K562 (cell line): Measurements from ENCODE around the gene BEST4. TPM values are rescaled to one million over a fixed set of nuclear protein-coding genes. Genes with fewer than 3 reads are reported as not detected.
A peak's percentile ranks its signal among the peaks of the same experiment; 100 is the strongest.

Source experiments
- ATF4 ChIP-seq: fragments of 450-650 bp; formaldehyde crosslinking; IDR thresholded peaks from 2 replicates; pipeline ENCODE4 v1.4.0; 2022; ENCODE audit warnings: mild to moderate bottlenecking, moderate library complexity
- BCLAF1 ChIP-seq, 2 experiments: fragments of 450-650 bp in 1 of 2; IDR thresholded peaks; 2 replicates each; pipeline ENCODE4 v1.6.1; 2011 to 2017; ENCODE audit warnings: low read depth in 2 of 2, antibody characterized with exemption in 1 of 2, borderline replicate concordance in 1 of 2, low read length in 1 of 2, mild to moderate bottlenecking in 1 of 2, mixed read lengths in 1 of 2; ENCODE audit not compliant: control insufficient read depth in 1 of 2
- BHLHE40 ChIP-seq: IDR thresholded peaks from 2 replicates; pipeline ENCODE4 v1.6.1; 2011; ENCODE audit warnings: low read length, improper control_type of control experiment
- HNRNPUL1 ChIP-seq: fragments of 200-400 bp; formaldehyde crosslinking; IDR thresholded peaks from 2 replicates; pipeline ENCODE4 v1.6.1; 2017; ENCODE audit warnings: low read length
- ID3 ChIP-seq, 2 experiments: fragments of 250-450 bp in 1 of 2; fragments of 450-650 bp in 1 of 2; sonication (Bioruptor Pico) in 1 of 2; IDR thresholded peaks; 2 replicates each; pipeline versions ENCODE4 v1.6.1 to v1.8.0; 2016 to 2021; ENCODE audit warnings: mild to moderate bottlenecking in 2 of 2, moderate library complexity in 2 of 2, missing compliant biosample characterization in 1 of 2, missing genetic modification characterization in 1 of 2
- MEIS2 ChIP-seq: fragments of 450-650 bp; IDR thresholded peaks from 2 replicates; pipeline ENCODE4 v1.6.1; 2014; ENCODE audit warnings: mild to moderate bottlenecking; ENCODE audit not compliant: partially characterized antibody
- MIER1 ChIP-seq: fragments of 450-650 bp; IDR thresholded peaks from 2 replicates; pipeline ENCODE4 v1.6.1; 2016; ENCODE audit warnings: antibody characterized with exemption, mild to moderate bottlenecking, low read depth
- MLLT1 ChIP-seq, 2 experiments: fragments of 450-650 bp; IDR thresholded peaks; 2 replicates each; pipeline ENCODE4 v1.6.1; 2016
- NCOA2 ChIP-seq, 2 experiments: fragments of 450-650 bp; IDR thresholded peaks; 2 replicates each; pipeline ENCODE4 v1.6.1; 2018; ENCODE audit warnings: mild to moderate bottlenecking in 2 of 2, moderate library complexity in 1 of 2; ENCODE audit not compliant: partially characterized antibody in 2 of 2
- OTX1 ChIP-seq: fragments of 450-650 bp; formaldehyde crosslinking; IDR thresholded peaks from 2 replicates; pipeline ENCODE4 v1.4.0; 2022; ENCODE audit warnings: mild to moderate bottlenecking
- PML ChIP-seq: IDR thresholded peaks from 2 replicates; pipeline ENCODE4 v1.6.1; 2012; ENCODE audit warnings: low read length, inconsistent platforms
- RAD51 ChIP-seq: fragments of 450-650 bp; IDR thresholded peaks from 2 replicates; pipeline ENCODE4 v1.7.1; 2016; ENCODE audit warnings: low read depth, mild to moderate bottlenecking, borderline replicate concordance
- RBM14 ChIP-seq: fragments of 200-400 bp; formaldehyde crosslinking; IDR thresholded peaks from 2 replicates; pipeline ENCODE4 v1.6.1; 2018; ENCODE audit warnings: low read depth, mild to moderate bottlenecking, low read length, moderate library complexity, borderline replicate concordance; ENCODE audit not compliant: insufficient read depth
- RBM17 ChIP-seq: fragments of 200-400 bp; formaldehyde crosslinking; IDR thresholded peaks from 2 replicates; pipeline ENCODE4 v1.6.1; 2017; ENCODE audit warnings: low read depth, mild to moderate bottlenecking, low read length, borderline replicate concordance
- RFX5 ChIP-seq: IDR thresholded peaks from 2 replicates; pipeline ENCODE4 v1.6.1; 2011; ENCODE audit warnings: low read depth, mild to moderate bottlenecking, improper control_type of control experiment, low read length
- RNF2 ChIP-seq: sonication (generic); IDR thresholded peaks from 2 replicates; pipeline ENCODE4 v1.6.1; 2016
- YY1 ChIP-seq, 3 experiments: IDR thresholded peaks; 2 replicates each; pipeline ENCODE4 v1.6.1; 2011; ENCODE audit warnings: low read length in 2 of 3, mild to moderate bottlenecking in 2 of 3, moderate library complexity in 2 of 3, borderline replicate concordance in 1 of 3, control low read depth in 1 of 3, low read depth in 1 of 3; ENCODE audit not compliant: insufficient read depth in 3 of 3, insufficient replicate concordance in 2 of 3, control insufficient read depth in 1 of 3, insufficient read length in 1 of 3; ENCODE audit errors: extremely low read depth in 1 of 3
- ZNF174 ChIP-seq: fragments of 250-450 bp; sonication (Bioruptor Pico); IDR thresholded peaks from 2 replicates; pipeline ENCODE4 v1.4.0; 2020; ENCODE audit warnings: mild to moderate bottlenecking
- ZNF696 ChIP-seq: fragments of 250-450 bp; sonication (Bioruptor Pico); conservative IDR thresholded peaks from 2 replicates; pipeline ENCODE4 v1.4.0; 2020; ENCODE audit warnings: mild to moderate bottlenecking, moderate library complexity
- ZNF79 ChIP-seq: fragments of 250-450 bp; sonication (Bioruptor Pico); IDR thresholded peaks from 2 replicates; pipeline ENCODE4 v1.4.0; 2020; ENCODE audit warnings: low read depth, mild to moderate bottlenecking, moderate library complexity
- polyA plus RNA-seq, 8 experiments: library from polyadenylated mRNA; depleted of rRNA in 4 of 8; stranded (reverse) in 5 of 8; unstranded in 3 of 8; fragments of >200 nt; fragmentation: Nextera tagmentation in 2 of 8; fragmentation: Illumina TruSeq in 1 of 8; extraction: Ambion mirVana in 2 of 8; extraction: Trizol in 1 of 8; gene quantifications; 2 replicates each; pipeline versions ENCODE4 v1.2.1 to v1.2.3, GENCODE V29; 2011 to 2014; ENCODE audit warnings: inconsistent platforms in 1 of 8, missing spikeins in 1 of 8
- total RNA-seq, 7 experiments: library from RNA; depleted of rRNA in 6 of 7; stranded (reverse); fragments of >200 nt in 6 of 7; fragmentation: Illumina TruSeq in 2 of 7; extraction: Trizol in 2 of 7; gene quantifications; 2 replicates each; pipeline versions ENCODE4 v1.2.1 to v1.2.3, GENCODE V29; 2011 to 2021; ENCODE audit warnings: low replicate concordance in 1 of 7

The BEST4 gene
- total and polyA plus RNA-seq, 9 of the 15 experiments (the other 6 are each of a cell fraction or from before 2014, with no cell fraction given): 0.07 to 0.11 TPM; not detected in 7

- TF ChIP-seq ATF4 (CRISPR knock-in tag): 0 out of 2 replicates have a peak, but pooled peaks have one; percentile 26
- TF ChIP-seq RFX5: no peak
- TF ChIP-seq RAD51: no peak
- TF ChIP-seq RNF2: no peak
- TF ChIP-seq MEIS2: peak; percentile 98
- TF ChIP-seq HNRNPUL1: no peak
- no peak for TF ChIP-seq MIER1
- TF ChIP-seq YY1 (IDR thresholded peaks at IDR 0.05; ENCODE audit: borderline replicate concordance in 1 of 3, control insufficient read depth in 1 of 3, extremely low read depth in 1 of 3, insufficient read depth in 3 of 3, insufficient read length in 1 of 3, insufficient replicate concordance in 2 of 3, low read depth in 1 of 3, low read length in 2 of 3): no peak
- TF ChIP-seq PML: no peak
- no peak for TF ChIP-seq RBM17
- peak; percentile 42; the same call in 1 of the 2 replicates for TF ChIP-seq BHLHE40
- TF ChIP-seq ID3 (CRISPR knock-in tag; IDR thresholded peaks at IDR 0.05): no peak
- TF ChIP-seq ID3 (tag; IDR thresholded peaks at IDR 0.05): no peak
- no peak for TF ChIP-seq ZNF174 (CRISPR knock-in tag)
- no peak for TF ChIP-seq RBM14
- TF ChIP-seq ZNF696 (CRISPR knock-in tag): no peak
- TF ChIP-seq MLLT1 (IDR thresholded peaks at IDR 0.05): peak in 1 of 2 experiments; percentile 52; a peak in 1 of 4 replicates
- no peak for TF ChIP-seq NCOA2 (IDR thresholded peaks at IDR 0.05; ENCODE audit: partially characterized antibody in 2 of 2)
- TF ChIP-seq ZNF79: no peak
- TF ChIP-seq OTX1 (CRISPR knock-in tag): 0 out of 2 replicates have a peak, but pooled peaks have one; percentile 28
- TF ChIP-seq BCLAF1 (IDR thresholded peaks at IDR 0.05; ENCODE audit: borderline replicate concordance in 1 of 2, control insufficient read depth in 1 of 2, low read depth in 2 of 2, low read length in 1 of 2): no peak
These were observed 48.0 kb upstream of the BEST4 start (continued) for GRCh38 chr1:44835738-44836675.
